Putamen (tissue), 1 donor: ENCODE results near the gene ADAMTS17.

Experiments
- DNase-seq: peaks from one replicate; pipeline ENCODE4 v3.0.0-alpha.2; 2016; ENCODE audit warnings: low spot score

Gene ADAMTS17

GRCh38 chr15:100277087-100277855 lies 64.5 kb downstream of the ADAMTS17 start:
- DNase-seq = no peak

GRCh38 chr15:100276506-100276905 lies 65.3 kb downstream of the ADAMTS17 start:
- DNase-seq = no peak

GRCh38 chr15:100275641-100276040 lies 66.1 kb downstream of the ADAMTS17 start:
- no peak for DNase-seq

GRCh38 chr15:100269831-100270230 lies 71.9 kb downstream of the ADAMTS17 start:
- DNase-seq = no peak

- DNase-seq = no peak
Measured at GRCh38 chr15:100266166-100266565, 75.6 kb downstream of the ADAMTS17 start.

GRCh38 chr15:100265641-100266035 lies 76.1 kb downstream of the ADAMTS17 start:
- DNase-seq = no peak

GRCh38 chr15:100264994-100265640 lies 76.7 kb downstream of the ADAMTS17 start:
- DNase-seq = no peak

- no peak for DNase-seq
Measured at GRCh38 chr15:100263721-100264455, 77.9 kb downstream of the ADAMTS17 start.

GRCh38 chr15:100263031-100263430 lies 78.7 kb downstream of the ADAMTS17 start:
- DNase-seq = no peak

- no peak for DNase-seq
Measured at GRCh38 chr15:100261302-100262240, 80.2 kb downstream of the ADAMTS17 start.

- DNase-seq = no peak
Measured at GRCh38 chr15:100259266-100259665, 82.5 kb downstream of the ADAMTS17 start.

- DNase-seq = no peak
Measured at GRCh38 chr15:100256970-100257650, 84.7 kb downstream of the ADAMTS17 start.

- no peak for DNase-seq
Measured at GRCh38 chr15:100256101-100256969, 85.4 kb downstream of the ADAMTS17 start.

GRCh38 chr15:100255644-100256043 lies 86.1 kb downstream of the ADAMTS17 start:
- DNase-seq = no peak

- DNase-seq = no peak
Measured at GRCh38 chr15:100254691-100255090, 87.1 kb downstream of the ADAMTS17 start.

- DNase-seq = no peak
Measured at GRCh38 chr15:100254285-100254684, 87.5 kb downstream of the ADAMTS17 start.

GRCh38 chr15:100253640-100254039 lies 88.1 kb downstream of the ADAMTS17 start:
- no peak for DNase-seq

GRCh38 chr15:100252779-100253417 lies 88.9 kb downstream of the ADAMTS17 start:
- no peak for DNase-seq

- DNase-seq = no peak
Measured at GRCh38 chr15:100252359-100252758, 89.4 kb downstream of the ADAMTS17 start.
